Neural crest cell (in vitro differentiated cells): ENCODE measurements around the gene ZNF341. TPM values are rescaled to one million over a fixed set of nuclear protein-coding genes. Genes with fewer than 3 reads are reported as not detected.

Experiments used
- DNase-seq: peaks from one replicate; pipeline ENCODE4 v3.0.0; 2021; ENCODE audit warnings: low read depth, mixed read lengths, low spot score
- H3K27ac Mint-ChIP-seq: one replicate; pipeline ENCODE4 v1.8.0; 2021; ENCODE audit warnings: mild to moderate bottlenecking, mixed read lengths; ENCODE audit not compliant: unreplicated experiment
- H3K27me3 Mint-ChIP-seq: 2 replicates; pipeline ENCODE4 v1.8.0; 2021; ENCODE audit warnings: low read depth, mild to moderate bottlenecking, mixed read lengths
- H3K36me3 Mint-ChIP-seq: 2 replicates; pipeline ENCODE4 v1.8.0; 2021; ENCODE audit warnings: low read depth, mild to moderate bottlenecking, mixed read lengths
- H3K4me1 Mint-ChIP-seq: 2 replicates; pipeline ENCODE4 v1.8.0; 2021; ENCODE audit warnings: mixed read lengths
- H3K4me3 Mint-ChIP-seq: one replicate; pipeline ENCODE4 v1.8.0; 2021; ENCODE audit warnings: mild to moderate bottlenecking, mixed read lengths
- H3K9me3 Mint-ChIP-seq: 2 replicates; pipeline ENCODE4 v1.8.0; 2021; ENCODE audit warnings: mixed read lengths
- total RNA-seq: library from RNA; stranded (reverse); gene quantifications from 2 replicates; pipeline ENCODE4 v1.2.1, GENCODE V29; 2021
- TF ChIP-seq, protein P1 (sequence below): fragments of 200-600 bp; sonication (generic); conservative IDR thresholded peaks from 2 replicates; pipeline ENCODE4 v1.5.0; 2021; ENCODE audit warnings: antibody characterized with exemption, mild to moderate bottlenecking

ZNF341 gene
- total RNA-seq, 1 donor from 2014 or later: 5.1 TPM

DNA sequence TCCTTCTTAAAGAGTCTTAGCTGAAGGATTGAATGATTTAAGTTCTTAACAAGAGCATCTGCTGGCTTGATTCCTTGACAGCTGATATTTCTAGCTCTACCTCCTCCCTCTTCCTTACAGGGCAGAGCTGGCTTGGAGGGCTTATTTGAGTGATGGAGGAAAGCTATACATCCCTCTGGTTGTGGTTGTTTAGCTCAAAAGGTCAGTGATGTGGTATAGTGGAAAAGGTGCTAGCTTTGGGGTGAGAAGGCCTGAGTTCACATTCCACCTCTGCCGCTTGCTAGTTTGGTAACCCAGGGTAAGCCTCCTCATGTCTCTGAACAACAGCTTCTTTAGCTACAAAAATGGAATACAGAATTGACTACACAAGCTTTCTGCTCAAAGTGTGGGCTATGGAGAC, 87.7 kb downstream of the ZNF341 start:
- TF ChIP-seq, protein P1, sequence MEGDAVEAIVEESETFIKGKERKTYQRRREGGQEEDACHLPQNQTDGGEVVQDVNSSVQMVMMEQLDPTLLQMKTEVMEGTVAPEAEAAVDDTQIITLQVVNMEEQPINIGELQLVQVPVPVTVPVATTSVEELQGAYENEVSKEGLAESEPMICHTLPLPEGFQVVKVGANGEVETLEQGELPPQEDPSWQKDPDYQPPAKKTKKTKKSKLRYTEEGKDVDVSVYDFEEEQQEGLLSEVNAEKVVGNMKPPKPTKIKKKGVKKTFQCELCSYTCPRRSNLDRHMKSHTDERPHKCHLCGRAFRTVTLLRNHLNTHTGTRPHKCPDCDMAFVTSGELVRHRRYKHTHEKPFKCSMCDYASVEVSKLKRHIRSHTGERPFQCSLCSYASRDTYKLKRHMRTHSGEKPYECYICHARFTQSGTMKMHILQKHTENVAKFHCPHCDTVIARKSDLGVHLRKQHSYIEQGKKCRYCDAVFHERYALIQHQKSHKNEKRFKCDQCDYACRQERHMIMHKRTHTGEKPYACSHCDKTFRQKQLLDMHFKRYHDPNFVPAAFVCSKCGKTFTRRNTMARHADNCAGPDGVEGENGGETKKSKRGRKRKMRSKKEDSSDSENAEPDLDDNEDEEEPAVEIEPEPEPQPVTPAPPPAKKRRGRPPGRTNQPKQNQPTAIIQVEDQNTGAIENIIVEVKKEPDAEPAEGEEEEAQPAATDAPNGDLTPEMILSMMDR: no peak
- Mint-ChIP-seq H3K4me1 (peaks cover 21% of the 10 kb centered on the region), H3K9me3 (no peaks in the 10 kb centered on the region), H3K4me3 (no peak overlapping the region), H3K36me3 (no peaks in the 10 kb centered on the region), H3K27me3 (no peaks in the 10 kb centered on the region), H3K27ac (no peak overlapping the region)
- no peak for DNase-seq

DNA sequence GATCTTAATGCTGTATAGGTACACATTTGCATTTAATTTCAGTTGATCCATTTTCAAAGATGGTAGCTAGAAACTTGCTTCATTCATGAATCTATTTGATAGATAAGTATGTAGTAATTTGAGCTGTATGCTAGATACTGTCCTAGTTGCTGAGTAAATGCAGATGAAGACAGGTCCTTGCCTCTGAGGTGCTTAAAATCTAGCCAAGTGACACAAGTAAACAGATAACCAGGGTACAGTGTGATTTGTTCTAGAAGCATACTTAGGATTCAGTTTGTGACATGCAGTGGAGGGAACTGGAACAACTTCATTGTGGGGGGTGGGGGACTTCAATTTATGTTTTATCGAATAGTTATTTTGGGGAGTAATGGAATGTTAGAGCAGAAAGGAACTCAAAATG, 88.6 kb downstream of the ZNF341 start:
- H3K4me1 Mint-ChIP-seq: peaks cover 23% of the 10 kb centered on the region
- H3K9me3 Mint-ChIP-seq: no peaks in the 10 kb centered on the region

DNA sequence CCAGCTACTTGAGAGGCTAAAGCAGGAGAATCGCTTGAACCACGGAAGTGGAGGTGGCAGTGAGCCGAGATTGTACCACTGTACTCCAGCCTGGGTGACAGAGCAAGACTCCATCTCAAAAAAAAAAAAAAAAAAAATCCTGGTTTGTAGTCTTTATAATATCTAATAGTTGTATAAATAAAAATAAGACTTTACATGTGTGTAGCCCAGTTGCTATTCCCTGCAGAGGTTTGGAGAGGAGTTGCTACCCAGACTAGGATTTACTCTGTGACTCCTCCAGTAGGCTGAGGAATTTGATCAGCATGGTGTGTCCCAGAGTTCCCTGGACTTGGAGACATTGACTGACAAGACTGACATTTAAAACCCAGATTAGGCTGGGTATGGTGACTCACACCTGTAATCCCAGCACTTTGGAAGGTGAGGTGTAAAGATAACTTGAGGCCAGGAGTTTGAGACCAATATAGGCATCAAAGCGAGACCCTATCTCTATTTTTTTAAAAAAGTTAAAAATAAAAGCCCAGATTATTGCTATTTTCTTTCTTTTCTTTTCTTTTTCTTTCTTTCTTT, 89.6 kb downstream of the ZNF341 start:
- DNase-seq: no peak
- Mint-ChIP-seq H3K9me3 (no peaks in the 10 kb centered on the region), H3K27ac (no peak overlapping the region), H3K27me3 (no peaks in the 10 kb centered on the region), H3K36me3 (no peaks in the 10 kb centered on the region), H3K4me3 (no peak overlapping the region), H3K4me1 (peaks cover 30% of the 10 kb centered on the region)
- TF ChIP-seq, protein P1: no peak

More for the DNA sequence above, 88.6 kb downstream of the ZNF341 start:
- Mint-ChIP-seq H3K36me3 (no peaks in the 10 kb centered on the region), H3K27me3 (no peaks in the 10 kb centered on the region), H3K27ac (no peak overlapping the region), H3K4me3 (no peak overlapping the region)
- DNase-seq: no peak
- TF ChIP-seq, protein P1: no peak

DNA sequence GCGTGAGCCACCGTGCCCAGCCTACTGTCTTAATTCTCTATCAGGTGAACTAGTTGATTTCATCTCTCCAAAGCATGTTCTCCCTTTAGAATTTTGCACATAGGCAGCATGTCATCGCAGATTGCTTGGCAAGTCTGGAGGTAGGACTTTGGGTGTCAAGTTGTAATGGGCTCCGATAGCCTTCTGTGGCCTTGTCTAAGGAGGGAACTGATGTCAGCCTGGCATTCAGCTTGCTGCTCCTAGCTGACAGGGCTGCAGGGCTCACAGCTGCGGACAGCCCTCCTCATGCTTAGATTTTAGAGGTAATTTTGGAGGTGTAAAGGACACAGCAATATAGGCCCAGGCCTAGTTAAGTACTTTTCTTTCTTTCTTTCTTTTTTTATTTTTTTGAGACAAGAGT, 90.6 kb downstream of the ZNF341 start:
- no peak for DNase-seq
- Mint-ChIP-seq H3K36me3 (no peaks in the 10 kb centered on the region), H3K27me3 (no peaks in the 10 kb centered on the region), H3K9me3 (no peaks in the 10 kb centered on the region), H3K4me1 (peaks cover 30% of the 10 kb centered on the region), H3K27ac (no peak overlapping the region), H3K4me3 (no peak overlapping the region)
- TF ChIP-seq, protein P1: no peak

DNA sequence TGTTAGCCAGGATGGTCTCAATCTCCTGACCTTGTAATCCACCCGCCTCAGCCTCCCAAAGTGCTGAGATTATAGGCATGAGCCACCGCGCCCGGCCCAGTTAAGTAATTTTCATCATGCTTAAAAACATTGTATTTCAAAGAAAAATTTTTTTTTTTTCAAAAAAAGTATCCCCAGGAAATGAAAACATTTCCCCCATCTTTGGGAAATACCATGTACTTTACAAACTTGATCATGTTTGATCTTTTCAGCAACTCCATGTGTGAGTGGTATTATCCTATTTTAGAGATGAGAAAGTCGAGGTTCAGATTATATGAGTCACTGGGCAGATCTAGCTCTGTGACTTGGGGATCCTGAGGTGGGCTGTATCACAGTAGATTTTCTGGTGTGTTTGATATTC, 91.2 kb downstream of the ZNF341 start:
- Mint-ChIP-seq H3K4me3 (no peak overlapping the region), H3K36me3 (no peaks in the 10 kb centered on the region), H3K27ac (no peak overlapping the region), H3K9me3 (no peaks in the 10 kb centered on the region), H3K27me3 (no peaks in the 10 kb centered on the region), H3K4me1 (peaks cover 27% of the 10 kb centered on the region)
- no peak for DNase-seq
- TF ChIP-seq, protein P1: no peak
